Suprapubic skin (tissue), 4 donors: ENCODE results near the gene RGS4. TPM values are rescaled to one million over a fixed set of nuclear protein-coding genes. Genes with fewer than 3 reads are reported as not detected.

Experiments
- DNase-seq, 2 donors: peaks; one replicate each; pipeline ENCODE4 v3.0.0-alpha.2; 2019; ENCODE audit warnings: low spot score in 2 of 2
- H3K27ac ChIP-seq: fragments of 200-600 bp; sonication (generic); one replicate; pipeline ENCODE4 v1.5.1; 2019
- H3K27me3 ChIP-seq: fragments of 200-600 bp; sonication (generic); one replicate; pipeline ENCODE4 v1.5.1; 2019
- H3K36me3 ChIP-seq: fragments of 200-600 bp; sonication (generic); one replicate; pipeline ENCODE4 v1.5.1; 2019
- H3K4me1 ChIP-seq: fragments of 200-600 bp; sonication (generic); one replicate; pipeline ENCODE4 v1.5.1; 2019
- H3K4me3 ChIP-seq: fragments of 200-600 bp; sonication (generic); one replicate; pipeline ENCODE4 v1.5.1; 2019; ENCODE audit warnings: mild to moderate bottlenecking
- H3K9me3 ChIP-seq: fragments of 200-600 bp; sonication (generic); one replicate; pipeline ENCODE4 v1.5.1; 2019
- CTCF ChIP-seq, 2 donors: fragments of 200-600 bp in 1 of 2; fragments of 450-650 bp in 1 of 2; sonication (generic) in 1 of 2; IDR thresholded peaks; one replicate each; pipeline ENCODE4 v1.5.1; 2016 to 2019; ENCODE audit warnings: antibody characterized with exemption in 2 of 2, mild to moderate bottlenecking in 1 of 2, moderate library complexity in 1 of 2
- EP300 ChIP-seq: sonication (generic); formaldehyde crosslinking; IDR thresholded peaks from one replicate; pipeline ENCODE4 v1.6.1; 2017; ENCODE audit warnings: antibody characterized with exemption
- POLR2A ChIP-seq, 2 donors: fragments of 450-650 bp; IDR thresholded peaks; one replicate each; pipeline ENCODE4 v1.6.1; 2017; ENCODE audit warnings: antibody characterized with exemption in 2 of 2, mild to moderate bottlenecking in 2 of 2, moderate library complexity in 2 of 2
- POLR2AphosphoS5 ChIP-seq, 3 donors: sonication (generic); formaldehyde crosslinking; IDR thresholded peaks; one replicate each; pipeline ENCODE4 v1.6.1; 2017; ENCODE audit warnings: antibody characterized with exemption in 3 of 3
- WGBS: methylation state at CpG from one replicate; pipeline ENCODE4 v1.1.5; 2018; 5-methylcytosine and 5-hydroxymethylcytosine counted together
- total RNA-seq, 4 donors: library from RNA; depleted of rRNA; stranded (reverse); fragments of >200 nt; gene quantifications; one replicate each; pipeline ENCODE4 v1.1.0, GENCODE V29; 2016

The RGS4 gene
- total RNA-seq, 4 donors from 2014 or later = not detected

GRCh38 chr1:163090321-163090945, 21.3 kb downstream of the RGS4 start:
- 89% methylated on average over 3 of the region's 3 CpGs for WGBS

GRCh38 chr1:163093169-163093568, 24.0 kb downstream of the RGS4 start:
- Histone ChIP-seq H3K4me1 (no peaks in the 10 kb centered on the region), H3K4me3 (no peak overlapping the region), H3K9me3 (no peaks in the 10 kb centered on the region), H3K27ac (no peak overlapping the region), H3K36me3 (no peaks in the 10 kb centered on the region), H3K27me3 (peaks cover 2% of the 10 kb centered on the region)
- no peak for DNase-seq
- WGBS = 71% methylated on average over 4 of the region's 4 CpGs
- TF ChIP-seq EP300 (no peak), POLR2A (IDR thresholded peaks at IDR 0.05) (no peak), POLR2AphosphoS5 (IDR thresholded peaks at IDR 0.05) (no peak), CTCF (IDR thresholded peaks at IDR 0.05) (no peak)

More at GRCh38 chr1:163090321-163090945, 21.3 kb downstream of the RGS4 start:
- H3K9me3 ChIP-seq = no peaks in the 10 kb centered on the region
- no peaks in the 10 kb centered on the region for H3K4me1 ChIP-seq
- no peaks in the 10 kb centered on the region for H3K27me3 ChIP-seq
- TF ChIP-seq EP300 (no peak), POLR2A (IDR thresholded peaks at IDR 0.05) (no peak), POLR2AphosphoS5 (IDR thresholded peaks at IDR 0.05) (no peak), CTCF (IDR thresholded peaks at IDR 0.05) (no peak)
- no peak overlapping the region for H3K4me3 ChIP-seq
- DNase-seq = no peak
- H3K36me3 ChIP-seq = no peaks in the 10 kb centered on the region
- H3K27ac ChIP-seq = no peak overlapping the region

- no peaks in the 10 kb centered on the region for H3K9me3 ChIP-seq
- H3K27ac ChIP-seq = no peak overlapping the region
- no peak for TF ChIP-seq CTCF (IDR thresholded peaks at IDR 0.05)
- TF ChIP-seq POLR2AphosphoS5 (IDR thresholded peaks at IDR 0.05) = no peak
- no peak for TF ChIP-seq EP300
- no peak for TF ChIP-seq POLR2A (IDR thresholded peaks at IDR 0.05)
- H3K36me3 ChIP-seq = no peaks in the 10 kb centered on the region
- no peak overlapping the region for H3K4me3 ChIP-seq
- no peak for DNase-seq
- H3K4me1 ChIP-seq = no peaks in the 10 kb centered on the region
- WGBS = 84% methylated on average over 8 of the region's 9 CpGs
- peaks cover 2% of the 10 kb centered on the region for H3K27me3 ChIP-seq
These were observed 24.4 kb downstream of the RGS4 start for GRCh38 chr1:163093579-163093978.

- Histone ChIP-seq H3K9me3 (no peaks in the 10 kb centered on the region), H3K4me1 (no peaks in the 10 kb centered on the region), H3K27ac (no peak overlapping the region), H3K27me3 (peaks cover 2% of the 10 kb centered on the region), H3K4me3 (no peak overlapping the region), H3K36me3 (no peaks in the 10 kb centered on the region)
- no peak for TF ChIP-seq CTCF (IDR thresholded peaks at IDR 0.05)
- TF ChIP-seq POLR2A (IDR thresholded peaks at IDR 0.05) = no peak
- TF ChIP-seq POLR2AphosphoS5 (IDR thresholded peaks at IDR 0.05) = no peak
- no peak for TF ChIP-seq EP300
- WGBS = 60% methylated on average over 4 of the region's 4 CpGs
- no peak for DNase-seq
These were observed 25.0 kb downstream of the RGS4 start for GRCh38 chr1:163094182-163094581.

- DNase-seq = no peak
- TF ChIP-seq EP300 = no peak
- no peak for TF ChIP-seq CTCF (IDR thresholded peaks at IDR 0.05)
- no peak for TF ChIP-seq POLR2A (IDR thresholded peaks at IDR 0.05)
- TF ChIP-seq POLR2AphosphoS5 (IDR thresholded peaks at IDR 0.05) = no peak
- H3K27ac ChIP-seq = no peak overlapping the region
- H3K4me3 ChIP-seq = no peak overlapping the region
- H3K36me3 ChIP-seq = no peaks in the 10 kb centered on the region
- H3K9me3 ChIP-seq = no peaks in the 10 kb centered on the region
- 50% methylated on average over 2 of the region's 2 CpGs for WGBS
- H3K27me3 ChIP-seq = peaks cover 2% of the 10 kb centered on the region
- H3K4me1 ChIP-seq = no peaks in the 10 kb centered on the region
These were observed 25.4 kb downstream of the RGS4 start for GRCh38 chr1:163094589-163094988.
